Measurements from ENCODE around the gene IL17REL. TPM values are rescaled to one million over a fixed set of nuclear protein-coding genes. Genes with fewer than 3 reads are reported as not detected.

Gene IL17REL
- total RNA-seq, 4 donors from 2014 or later, result not detected

- no peak for DNase-seq
- no peaks in the 10 kb centered on the region for H3K36me3 ChIP-seq
- intact Hi-C loops (cut with DNase I), result no loop called here
- no peak overlapping the region for H3K4me3 ChIP-seq
- H3K27ac ChIP-seq, result no peak overlapping the region
- WGBS, 2 donors, result 79 to 100% methylated on average over 2 to 3 of the region's 35 CpGs
- H3K9me3 ChIP-seq, result no peaks in the 10 kb centered on the region
- H3K27me3 ChIP-seq, result peaks cover 0 to 79% (median 2%) of the 10 kb centered on the region in 4 donors
- TF ChIP-seq POLR2A (IDR thresholded peaks at IDR 0.05), result no peak
- TF ChIP-seq, protein P1, sequence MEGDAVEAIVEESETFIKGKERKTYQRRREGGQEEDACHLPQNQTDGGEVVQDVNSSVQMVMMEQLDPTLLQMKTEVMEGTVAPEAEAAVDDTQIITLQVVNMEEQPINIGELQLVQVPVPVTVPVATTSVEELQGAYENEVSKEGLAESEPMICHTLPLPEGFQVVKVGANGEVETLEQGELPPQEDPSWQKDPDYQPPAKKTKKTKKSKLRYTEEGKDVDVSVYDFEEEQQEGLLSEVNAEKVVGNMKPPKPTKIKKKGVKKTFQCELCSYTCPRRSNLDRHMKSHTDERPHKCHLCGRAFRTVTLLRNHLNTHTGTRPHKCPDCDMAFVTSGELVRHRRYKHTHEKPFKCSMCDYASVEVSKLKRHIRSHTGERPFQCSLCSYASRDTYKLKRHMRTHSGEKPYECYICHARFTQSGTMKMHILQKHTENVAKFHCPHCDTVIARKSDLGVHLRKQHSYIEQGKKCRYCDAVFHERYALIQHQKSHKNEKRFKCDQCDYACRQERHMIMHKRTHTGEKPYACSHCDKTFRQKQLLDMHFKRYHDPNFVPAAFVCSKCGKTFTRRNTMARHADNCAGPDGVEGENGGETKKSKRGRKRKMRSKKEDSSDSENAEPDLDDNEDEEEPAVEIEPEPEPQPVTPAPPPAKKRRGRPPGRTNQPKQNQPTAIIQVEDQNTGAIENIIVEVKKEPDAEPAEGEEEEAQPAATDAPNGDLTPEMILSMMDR (IDR thresholded peaks at IDR 0.05), result no peak
- no peaks in the 10 kb centered on the region for H3K4me1 ChIP-seq
Observed at GRCh38 chr22:50045211-50046018, 32.9 kb upstream of the IL17REL start.

- TF ChIP-seq POLR2A (IDR thresholded peaks at IDR 0.05), result no peak
- TF ChIP-seq, protein P1 (IDR thresholded peaks at IDR 0.05), result no peak
- Histone ChIP-seq H3K27me3 (peaks cover 0 to 80% (median 2%) of the 10 kb centered on the region in 4 donors), H3K36me3 (no peaks in the 10 kb centered on the region), H3K4me3 (no peak overlapping the region), H3K9me3 (no peaks in the 10 kb centered on the region), H3K27ac (no peak overlapping the region), H3K4me1 (no peaks in the 10 kb centered on the region)
- no peak for DNase-seq
- intact Hi-C loops (cut with DNase I), result no loop called here
- WGBS, 2 donors, result 50 to 58% methylated on average over 15 to 18 of the region's 30 CpGs
Observed at GRCh38 chr22:50044485-50045118, 32.0 kb upstream of the IL17REL start.

DNA sequence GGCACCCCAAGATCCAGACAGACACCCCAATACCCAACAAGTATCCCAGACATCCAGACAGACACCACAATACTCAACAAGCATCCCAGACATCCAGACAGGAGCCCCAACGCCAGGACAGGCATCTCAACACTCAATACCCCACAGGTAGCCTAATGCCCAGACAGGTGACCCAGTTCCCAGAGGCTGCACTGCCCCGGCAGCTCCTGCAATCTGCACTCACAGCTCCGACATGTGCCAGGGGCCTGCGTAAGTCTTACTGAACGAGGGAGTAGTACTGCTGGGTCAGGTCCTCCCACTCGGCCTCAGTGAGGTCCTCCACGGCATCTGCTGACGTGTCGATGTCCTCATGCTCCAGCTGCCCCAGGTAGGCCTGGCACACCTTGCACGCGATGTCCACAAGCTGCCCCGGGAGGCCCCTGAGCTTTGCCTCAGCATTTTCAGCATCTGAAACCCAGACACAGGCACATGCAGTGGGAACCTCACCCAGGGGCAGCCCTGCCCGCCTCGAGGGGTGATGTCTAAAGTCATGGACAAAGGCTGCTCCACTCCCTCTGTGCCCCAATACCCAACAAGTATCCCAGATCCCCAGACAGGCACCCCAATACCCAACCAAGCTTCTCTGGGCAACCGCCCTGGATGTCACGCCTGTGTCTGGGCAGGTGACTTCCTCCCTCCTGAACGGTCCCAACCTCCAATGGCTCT, 28.9 kb upstream of the IL17REL start:
- H3K4me3 ChIP-seq, result no peak overlapping the region
- H3K4me1 ChIP-seq, result no peaks in the 10 kb centered on the region
- WGBS, 2 donors, result 70 to 77% methylated on average over 4 to 7 of the region's 17 CpGs
- DNase-seq, result no peak
- peaks cover 0 to 5% (median 0%) of the 10 kb centered on the region in 3 donors for H3K9me3 ChIP-seq
- peaks cover 0 to 55% (median under 1%) of the 10 kb centered on the region in 4 donors for H3K27me3 ChIP-seq
- H3K27ac ChIP-seq, result no peak overlapping the region
- intact Hi-C loops (cut with DNase I), result no loop called here
- no peaks in the 10 kb centered on the region for H3K36me3 ChIP-seq
- no peak for TF ChIP-seq POLR2A (IDR thresholded peaks at IDR 0.05)
- TF ChIP-seq, protein P1 (IDR thresholded peaks at IDR 0.05), result no peak

- no peaks in the 10 kb centered on the region for H3K4me1 ChIP-seq
- intact Hi-C loops (cut with DNase I), result no loop called here
- DNase-seq, result no peak
- no peak overlapping the region for H3K27ac ChIP-seq
- no peaks in the 10 kb centered on the region for H3K36me3 ChIP-seq
- H3K27me3 ChIP-seq, result peaks cover 0 to 53% (median 0%) of the 10 kb centered on the region in 4 donors
- H3K9me3 ChIP-seq, result peaks cover 0 to 5% (median 0%) of the 10 kb centered on the region in 3 donors
- no peak overlapping the region for H3K4me3 ChIP-seq
- 84 to 92% methylated on average over 3 to 4 of the region's 7 CpGs for WGBS, 2 donors
- TF ChIP-seq, protein P1 (IDR thresholded peaks at IDR 0.05), result no peak
- TF ChIP-seq POLR2A (IDR thresholded peaks at IDR 0.05), result no peak
Observed at GRCh38 chr22:50040717-50041116, 28.2 kb upstream of the IL17REL start.
